HPDE6-E6E7 (cell line): ENCODE results near the gene C1orf50.
"Not testable (repeated sequence)": the region's sequence is repeated elsewhere in the genome, so short reads cannot be mapped to it uniquely, and the experiment has no call there.

ENCODE experiments used
- DNase-seq: peaks from one replicate; pipeline ENCODE4 v3.0.0; 2011; ENCODE audit warnings: missing footprints; ENCODE audit errors: extremely low spot score

C1orf50 gene

GRCh38 chr1:42797979-42798378 lies 30.9 kb downstream of the C1orf50 start:
- no peak for DNase-seq

GRCh38 chr1:42801832-42802473 lies 34.9 kb downstream of the C1orf50 start:
- no peak for DNase-seq

GRCh38 chr1:42806171-42806570 lies 39.1 kb downstream of the C1orf50 start:
- no peak for DNase-seq

DNA sequence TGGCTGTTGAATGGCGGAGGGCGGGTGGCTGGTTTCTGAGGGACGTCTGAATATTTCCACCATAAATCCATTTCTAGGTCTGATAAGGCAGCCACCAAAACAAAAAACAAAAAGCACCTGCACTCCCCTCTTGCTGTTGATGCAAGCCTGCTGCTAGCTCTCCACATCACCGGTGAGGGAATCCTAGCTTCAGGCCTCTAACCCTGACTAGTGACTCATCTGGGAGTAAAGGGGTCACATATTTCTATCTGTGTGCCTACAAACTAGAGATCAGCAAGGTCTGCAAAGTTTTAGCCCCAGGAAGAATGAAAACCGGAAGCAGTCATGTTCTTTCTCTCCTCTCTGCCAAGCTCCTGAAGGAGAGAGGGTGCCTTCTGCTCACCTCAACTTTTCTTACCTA lies 39.5 kb downstream of the C1orf50 start:
- DNase-seq = no peak

DNA sequence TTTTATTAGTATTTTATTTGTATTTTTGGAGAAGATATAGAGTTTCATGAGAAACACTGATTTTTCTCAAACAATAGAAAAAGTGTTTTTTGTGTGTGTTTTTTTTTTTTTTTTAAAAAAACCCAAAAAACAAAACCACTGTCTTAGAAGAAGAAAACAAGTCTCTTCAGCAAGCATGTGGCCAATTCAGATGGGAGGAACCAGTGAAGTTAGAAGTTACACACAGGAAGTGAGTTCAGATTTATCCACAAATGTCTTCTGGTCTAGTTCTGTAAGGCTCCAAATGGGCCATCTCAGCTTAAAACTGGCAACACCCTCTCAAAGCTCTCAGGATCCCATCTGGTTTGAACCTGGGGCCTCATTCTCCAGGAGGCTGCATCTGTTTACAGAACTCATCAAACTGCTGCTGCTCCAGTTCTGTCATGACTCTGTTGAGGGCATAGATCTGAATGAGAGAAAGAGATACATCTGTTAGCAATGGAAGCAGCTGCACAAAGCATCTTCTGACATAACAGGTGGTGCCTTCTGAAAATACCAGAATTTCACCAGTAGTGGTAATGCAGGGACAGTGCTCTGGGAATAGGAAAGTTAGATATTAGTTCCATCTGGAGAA lies 40.1 kb downstream of the C1orf50 start:
- DNase-seq = no peak

- not testable (repeated sequence) for DNase-seq
Measured at GRCh38 chr1:42814815-42815214, 47.8 kb downstream of the C1orf50 start.

DNA sequence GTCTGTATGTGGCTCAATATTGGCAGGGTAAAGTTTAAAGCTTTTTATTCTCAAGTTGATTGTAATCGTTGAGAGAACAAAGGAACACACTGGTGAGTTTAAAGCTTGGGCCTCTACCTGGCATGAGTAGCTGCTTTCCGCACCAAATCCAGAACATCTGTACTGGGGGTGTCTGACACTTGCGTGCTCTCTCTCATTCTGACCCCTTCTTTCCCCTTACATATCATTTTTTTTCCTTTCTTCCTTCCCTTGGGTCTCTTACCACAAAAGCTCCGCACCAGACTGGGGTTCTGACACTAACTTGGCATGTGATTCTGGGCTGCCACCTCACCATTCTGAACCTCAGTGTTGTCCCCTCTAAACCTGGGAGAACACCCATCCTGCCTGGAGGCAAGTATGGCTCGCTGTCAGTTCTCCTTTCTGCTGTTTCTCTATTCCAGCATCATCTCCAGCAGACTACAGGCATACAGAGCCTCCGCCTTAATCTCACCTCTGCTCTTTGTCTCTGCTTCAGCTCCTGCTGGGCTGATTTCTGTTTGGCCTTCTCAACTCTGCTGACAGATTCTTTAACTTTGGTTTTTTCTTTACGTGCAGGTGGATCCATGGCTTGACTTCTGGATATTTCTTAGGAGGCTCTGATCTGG lies 49.0 kb downstream of the C1orf50 start:
- DNase-seq = no peak

DNA sequence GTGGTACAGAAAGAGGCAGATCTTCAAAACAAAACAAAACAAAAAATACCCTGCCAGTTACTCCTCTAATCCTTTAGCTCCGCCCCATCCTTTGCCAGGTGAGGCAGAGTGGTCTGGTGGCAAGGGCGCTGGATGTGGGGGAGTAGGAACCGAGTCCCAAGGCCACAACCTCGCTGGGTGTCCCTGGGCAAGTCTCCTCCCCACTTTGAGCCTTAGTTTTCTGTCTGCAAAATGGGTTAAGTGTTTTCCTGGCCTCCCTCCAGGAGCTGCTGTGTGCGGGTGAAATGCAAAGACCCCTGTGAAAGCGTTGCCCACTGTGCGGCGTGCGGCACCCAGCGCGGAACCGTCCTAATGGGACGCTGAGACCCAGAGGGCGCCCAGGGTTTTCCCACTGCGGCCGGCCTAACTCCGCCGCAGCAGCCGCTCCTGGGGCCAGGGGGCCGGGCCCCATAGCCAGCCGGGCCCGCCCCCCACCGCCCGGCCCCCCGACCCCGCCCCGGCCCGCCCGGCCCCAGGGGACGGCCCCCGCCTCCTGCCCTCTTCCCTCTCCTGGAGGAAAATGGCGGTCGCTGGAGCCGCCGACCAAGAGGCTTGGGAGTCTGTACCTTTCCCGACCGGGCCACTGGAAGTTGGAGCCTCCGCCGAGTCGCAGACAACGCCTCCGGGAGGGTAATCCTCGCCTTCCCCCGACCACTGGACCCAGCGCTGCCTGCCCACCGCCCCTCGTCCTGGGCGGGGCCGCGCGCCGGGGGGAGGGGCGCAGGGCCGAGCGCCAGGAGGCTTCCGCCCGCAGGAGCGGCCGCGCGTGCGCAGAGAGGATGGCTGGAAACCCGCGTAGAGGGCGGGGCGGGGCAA lies 49.8 kb downstream of the C1orf50 start, which contains the start of the genes ERMAP and SVBP:
TSS of gene ERMAP (plus strand) at position 538 of the 855 bp plus-strand sequence. CDS start 13,327 bp downstream, outside the sequence.
TSS of gene SVBP (minus strand) at position 813 of the 855 bp plus-strand sequence. CDS start 853 bp downstream, outside the sequence.
- DNase-seq = peak; percentile 96

GRCh38 chr1:42817440-42817767 lies 50.4 kb downstream of the C1orf50 start:
- no peak for DNase-seq

- no peak for DNase-seq
Measured at GRCh38 chr1:42817976-42818375, 50.9 kb downstream of the C1orf50 start.

GRCh38 chr1:42820813-42821212 lies 53.8 kb downstream of the C1orf50 start:
- no peak for DNase-seq

GRCh38 chr1:42821690-42822089 lies 54.6 kb downstream of the C1orf50 start:
- no peak for DNase-seq

DNA sequence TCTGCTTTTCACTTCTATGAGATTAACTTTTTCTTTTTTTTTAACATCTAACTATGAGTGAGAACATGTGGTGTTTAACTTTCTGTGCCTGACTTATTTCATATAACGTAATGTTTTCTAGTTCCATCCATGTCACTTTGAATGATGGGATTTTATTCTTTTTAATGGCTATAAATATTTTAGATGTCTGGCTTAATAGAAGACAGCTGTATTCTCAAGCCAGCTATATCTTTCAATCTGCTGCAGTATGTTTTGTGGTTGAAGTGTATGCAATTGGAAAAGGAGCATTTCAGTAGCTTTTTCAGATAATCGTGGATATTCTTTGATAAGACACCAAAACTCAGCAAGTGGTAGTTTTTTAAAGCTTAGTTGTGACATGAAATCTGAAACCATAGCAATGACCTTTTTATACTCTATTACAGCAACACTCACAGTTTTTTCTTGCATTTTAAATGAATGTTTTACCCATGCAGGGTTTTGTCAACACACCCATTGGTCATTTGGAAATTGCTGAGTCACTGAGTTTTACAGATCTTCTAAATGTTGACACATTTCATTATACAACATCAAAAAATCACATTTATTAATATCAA lies 55.8 kb downstream of the C1orf50 start:
- no peak for DNase-seq

DNA sequence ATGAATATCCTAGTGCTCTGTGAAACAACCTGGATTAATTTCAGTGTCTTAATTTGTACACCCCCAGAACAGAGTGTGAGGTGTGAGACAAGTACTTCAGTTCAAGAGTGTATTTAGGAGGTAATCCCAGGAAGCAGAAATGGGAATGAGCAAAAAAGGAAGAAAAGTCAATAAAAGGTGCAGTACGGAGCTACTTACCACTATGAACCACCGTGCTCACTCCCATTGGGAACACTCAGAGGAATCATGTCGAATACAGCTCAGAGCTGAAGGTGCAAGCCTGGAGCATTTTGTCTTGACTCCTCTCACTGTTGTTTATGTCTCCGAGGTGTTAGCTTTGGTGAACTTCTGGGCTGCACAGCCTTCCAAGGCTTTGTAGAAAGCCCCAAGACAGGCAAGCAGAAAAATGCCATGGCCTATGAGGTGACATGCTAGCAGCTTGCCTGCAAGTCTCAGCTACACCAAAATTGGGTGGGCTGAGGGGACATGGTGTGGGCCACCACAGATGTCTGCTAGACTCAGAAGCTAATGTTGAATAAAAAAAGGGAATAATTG lies 57.5 kb downstream of the C1orf50 start:
- DNase-seq = no peak

DNA sequence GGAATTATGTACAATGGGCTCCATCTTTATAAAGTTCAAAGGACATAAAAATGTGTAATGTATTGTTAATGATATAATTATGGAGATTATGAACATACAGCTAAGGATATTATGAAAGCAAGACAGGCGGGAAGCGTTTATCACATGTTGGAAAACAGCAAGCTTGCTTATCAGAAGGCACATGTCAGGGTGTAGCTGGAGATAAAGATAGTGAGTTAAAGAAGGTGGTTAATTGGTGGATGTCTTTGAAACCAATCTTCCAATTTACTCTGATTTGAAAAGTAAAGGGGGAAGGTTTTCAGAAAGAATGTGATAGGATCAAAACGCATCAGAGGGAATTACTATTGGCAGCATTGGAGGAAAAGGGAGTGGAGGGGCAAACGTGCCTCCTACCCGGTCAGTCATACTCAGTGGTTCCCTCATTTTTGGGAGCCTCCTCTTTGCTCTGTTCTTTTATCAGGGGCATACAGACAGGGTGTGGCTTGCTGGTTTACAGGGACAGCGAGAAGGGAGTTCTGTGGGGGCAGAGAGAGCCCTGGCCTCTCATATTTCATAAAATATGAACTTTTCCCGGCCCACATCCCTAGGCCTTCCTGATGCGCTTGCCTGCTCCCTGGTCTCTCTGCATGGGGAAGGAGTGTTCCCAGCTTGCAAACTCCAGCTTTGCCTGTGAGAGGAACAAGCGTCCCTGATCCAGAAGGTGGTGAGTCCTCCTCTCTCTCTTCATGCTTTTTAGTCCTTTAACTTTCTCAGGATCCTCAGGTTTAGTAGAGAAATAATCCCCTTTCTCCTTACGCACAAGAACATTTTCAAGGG lies 58.2 kb downstream of the C1orf50 start:
- DNase-seq = no peak
